Right cardiac atrium (tissue), 5 donors: ENCODE data around the gene TCF12. TPM values are rescaled to one million over a fixed set of nuclear protein-coding genes. Genes with fewer than 3 reads are reported as not detected.

ENCODE experiments used
- ATAC-seq, 2 donors: fragments of 200-7000 bp; cut with Tn5 transposase; one replicate each; pipeline versions ENCODE4 v1.8.0 to v1.9.1; 2020; ENCODE audit warnings: moderate library complexity in 2 of 2, mild to moderate bottlenecking in 1 of 2
- DNase-seq, 3 donors: peaks; one replicate each; pipeline ENCODE4 v3.0.0-alpha.2; 2020
- H3K27ac ChIP-seq: one replicate; pipeline ENCODE4 v1.5.1; 2013; ENCODE audit warnings: mild to moderate bottlenecking, low read length, control low read depth, moderate library complexity
- H3K27me3 ChIP-seq: one replicate; pipeline ENCODE4 v1.6.1; 2013; ENCODE audit not compliant: control insufficient read depth, insufficient read depth
- H3K4me1 ChIP-seq: one replicate; pipeline ENCODE4 v1.6.1; 2013; ENCODE audit warnings: low read length; ENCODE audit not compliant: control insufficient read depth, insufficient read depth
- H3K4me3 ChIP-seq: one replicate; pipeline ENCODE4 v1.5.1; 2013; ENCODE audit warnings: low read length, control low read depth
- H3K9me3 ChIP-seq: one replicate; pipeline ENCODE4 v1.6.1; 2013; ENCODE audit warnings: low read length; ENCODE audit not compliant: control insufficient read depth
- WGBS: extraction: QIAGEN DNeasy Blood & Tissue Kit; methylation state at CpG from one replicate; pipeline ENCODE4 v1.1.7; 2013; 5-methylcytosine and 5-hydroxymethylcytosine counted together
- intact Hi-C, 4 donors: fragments of 100-400 bp; cut with DNase I; formaldehyde crosslinking; loops; one replicate each; pipeline versions ENCODE4 v1.11.0 to v1.14.0; 2022 to 2023
- polyA plus RNA-seq: library from polyadenylated mRNA; stranded (reverse); fragments of 200-250 nt; gene quantifications from one replicate; pipeline ENCODE4 v1.2.3, GENCODE V29; 2013
- total RNA-seq, 4 donors: library from RNA; stranded (reverse); fragmentation: NEBNext Ultra II Directional; extraction: Animal tissue kit (Norgen Biotek cat#: 25700); gene quantifications; one replicate each; pipeline ENCODE4 v1.2.1, GENCODE V29; 2021
- donor health status: healthy with polysubstance abuse.
- donor health status: DM: no; HTN: yes; CAD: no.
- donor health status: DM: no; HTN: no; CAD: no.
- donor health status: DM: no; HTN: yes; CAD: no; lungs with severe emphysema.
- donor health status: DM: yes; HTN: yes; CAD: no.

Gene TCF12
- total and polyA plus RNA-seq, 5 donors, result 11.7 to 58.8 (median 51.5) TPM

DNA sequence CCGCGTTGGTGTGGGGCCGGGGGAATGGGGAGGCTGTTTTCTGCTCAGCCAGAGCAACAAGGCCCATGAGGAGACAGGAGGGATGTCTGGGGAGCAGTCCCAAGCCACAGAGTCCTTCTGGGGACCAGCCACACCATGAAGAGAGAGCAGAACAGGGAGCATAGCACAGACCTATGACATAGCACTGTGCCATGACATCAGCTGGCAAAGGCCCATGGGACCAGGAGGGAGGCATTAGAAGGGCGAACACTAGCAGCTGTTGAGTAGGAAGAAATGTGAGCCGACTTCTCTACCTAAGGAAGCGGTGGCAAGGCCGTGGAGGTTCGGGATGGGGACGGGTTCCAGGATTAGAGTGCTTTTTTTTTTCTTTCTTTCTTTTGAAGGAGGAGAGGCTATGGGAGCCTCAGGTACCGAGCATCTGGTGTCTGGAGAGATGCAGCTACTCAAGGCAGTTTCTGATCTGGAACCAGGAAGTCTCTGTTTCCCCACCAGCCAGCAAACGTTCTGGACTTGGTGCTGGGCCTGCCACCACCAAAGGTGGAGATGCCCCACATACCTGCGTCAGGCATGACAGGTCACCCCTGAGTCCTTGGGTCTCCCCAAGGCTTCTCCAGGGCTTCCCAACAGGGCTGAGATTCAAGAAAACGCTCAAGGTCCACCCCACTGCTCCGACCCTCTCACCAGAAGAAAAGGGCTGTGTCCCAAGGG is 380.6 kb downstream of the TCF12 start:
- no peak overlapping the region for H3K4me3 ChIP-seq
- H3K9me3 ChIP-seq, result no peaks in the 10 kb centered on the region
- intact Hi-C loops, result no loop called here
- H3K27ac ChIP-seq, result no peak overlapping the region
- ATAC-seq, result no peak
- 90% methylated on average over 14 of the region's 14 CpGs for WGBS
- H3K27me3 ChIP-seq, result no peaks in the 10 kb centered on the region
- no peaks in the 10 kb centered on the region for H3K4me1 ChIP-seq
- no peak for DNase-seq

DNA sequence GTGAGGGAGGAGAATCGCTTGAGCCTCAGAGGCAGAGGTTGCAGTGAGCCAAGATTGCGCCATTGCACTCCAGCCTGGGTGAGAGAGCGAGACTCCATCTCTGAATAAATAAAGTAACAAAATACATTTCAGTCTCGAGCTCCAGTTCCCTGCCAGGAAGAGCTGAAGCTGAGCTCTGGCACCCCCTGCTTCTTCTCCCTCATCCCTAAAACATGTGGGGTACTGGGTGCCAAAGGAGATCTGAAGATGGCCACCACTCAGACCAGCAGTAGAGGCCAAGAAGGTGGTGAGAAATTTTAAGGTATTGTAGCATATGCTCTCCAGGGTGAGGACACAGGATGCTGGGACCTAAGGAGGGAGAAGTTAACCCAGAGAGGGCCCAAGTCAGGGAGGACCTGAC is 382.9 kb downstream of the TCF12 start:
- no peaks in the 10 kb centered on the region for H3K9me3 ChIP-seq
- H3K4me3 ChIP-seq, result no peak overlapping the region
- WGBS, result 86% methylated on average over 4 of the region's 4 CpGs
- no peak for ATAC-seq
- no peak overlapping the region for H3K27ac ChIP-seq
- peak in 1 of 3 donors; percentile 9 for DNase-seq
- intact Hi-C loops, result loop anchor here in 3 of 4 donors (5.0 to 10.0 kb wide), 4 partner anchors 157 to 814 kb away; no protein-coding TSS in a partner anchor
- no peaks in the 10 kb centered on the region for H3K4me1 ChIP-seq
- H3K27me3 ChIP-seq, result no peaks in the 10 kb centered on the region

DNA sequence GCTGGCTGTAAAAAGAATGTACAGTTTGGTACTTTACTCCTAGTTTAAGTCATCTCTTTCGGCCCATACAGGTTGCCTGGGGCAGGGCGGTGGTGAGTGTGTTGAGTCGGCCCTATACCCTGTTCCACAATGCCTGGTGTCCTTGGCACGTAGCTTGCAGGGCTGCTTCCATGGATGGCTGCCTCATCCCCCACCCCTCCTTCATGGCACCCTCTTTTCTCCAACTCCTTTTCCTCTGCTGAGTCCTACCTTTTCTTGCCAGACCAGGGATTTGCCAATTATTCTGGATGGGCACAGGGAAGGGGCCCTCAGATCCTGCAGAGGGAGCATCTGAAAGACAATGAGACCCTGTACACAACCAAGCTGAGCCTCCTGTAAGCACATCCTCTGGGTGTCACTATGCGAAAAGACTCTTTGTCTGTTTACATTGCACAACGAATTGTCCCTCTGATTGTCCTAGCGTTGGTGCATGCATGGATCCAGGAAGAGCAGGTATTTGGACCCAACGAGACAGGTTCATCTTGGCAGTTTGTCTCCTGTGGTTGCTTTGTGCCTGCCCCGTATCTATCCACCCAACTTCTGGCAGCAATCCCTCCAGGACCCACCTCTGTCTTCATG is 384.3 kb downstream of the TCF12 start:
- DNase-seq (no peak), ATAC-seq (no peak)
- 84% methylated on average over 9 of the region's 9 CpGs for WGBS
- Histone ChIP-seq H3K27me3 (no peaks in the 10 kb centered on the region), H3K9me3 (no peaks in the 10 kb centered on the region), H3K4me1 (no peaks in the 10 kb centered on the region), H3K4me3 (no peak overlapping the region), H3K27ac (no peak overlapping the region)
- intact Hi-C loops, result loop anchor here in 3 of 4 donors (5.0 to 10.0 kb wide), 4 partner anchors 158 to 815 kb away; no protein-coding TSS in a partner anchor

DNA sequence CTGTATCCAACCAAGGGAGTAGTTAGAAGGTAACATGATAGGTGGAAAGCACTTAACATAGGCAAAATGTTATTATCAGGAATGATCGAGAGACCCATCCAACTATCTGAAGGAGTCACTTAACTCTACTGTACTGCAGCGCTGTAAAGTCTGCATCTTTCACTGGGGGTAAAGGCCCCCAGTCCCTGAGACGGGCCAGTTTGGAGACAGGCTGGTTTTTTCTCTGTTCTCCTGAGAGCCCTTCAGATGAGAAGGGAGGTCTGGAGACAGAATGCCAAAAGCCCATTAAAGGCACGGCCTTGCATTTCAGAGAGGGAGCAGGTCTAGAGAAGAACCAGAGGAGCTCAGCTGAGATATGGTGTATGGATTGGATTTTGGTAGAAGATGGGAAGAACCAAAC is 386.6 kb downstream of the TCF12 start:
- ATAC-seq, result no peak
- Histone ChIP-seq H3K4me3 (no peak overlapping the region), H3K9me3 (no peaks in the 10 kb centered on the region), H3K27me3 (no peaks in the 10 kb centered on the region), H3K4me1 (no peaks in the 10 kb centered on the region), H3K27ac (no peak overlapping the region)
- no peak for DNase-seq
- 82% methylated on average over 4 of the region's 4 CpGs for WGBS
- intact Hi-C loops, result loop anchor here (5.0 to 10.0 kb wide), 5 partner anchors 158 to 810 kb away; no protein-coding TSS in a partner anchor

DNA sequence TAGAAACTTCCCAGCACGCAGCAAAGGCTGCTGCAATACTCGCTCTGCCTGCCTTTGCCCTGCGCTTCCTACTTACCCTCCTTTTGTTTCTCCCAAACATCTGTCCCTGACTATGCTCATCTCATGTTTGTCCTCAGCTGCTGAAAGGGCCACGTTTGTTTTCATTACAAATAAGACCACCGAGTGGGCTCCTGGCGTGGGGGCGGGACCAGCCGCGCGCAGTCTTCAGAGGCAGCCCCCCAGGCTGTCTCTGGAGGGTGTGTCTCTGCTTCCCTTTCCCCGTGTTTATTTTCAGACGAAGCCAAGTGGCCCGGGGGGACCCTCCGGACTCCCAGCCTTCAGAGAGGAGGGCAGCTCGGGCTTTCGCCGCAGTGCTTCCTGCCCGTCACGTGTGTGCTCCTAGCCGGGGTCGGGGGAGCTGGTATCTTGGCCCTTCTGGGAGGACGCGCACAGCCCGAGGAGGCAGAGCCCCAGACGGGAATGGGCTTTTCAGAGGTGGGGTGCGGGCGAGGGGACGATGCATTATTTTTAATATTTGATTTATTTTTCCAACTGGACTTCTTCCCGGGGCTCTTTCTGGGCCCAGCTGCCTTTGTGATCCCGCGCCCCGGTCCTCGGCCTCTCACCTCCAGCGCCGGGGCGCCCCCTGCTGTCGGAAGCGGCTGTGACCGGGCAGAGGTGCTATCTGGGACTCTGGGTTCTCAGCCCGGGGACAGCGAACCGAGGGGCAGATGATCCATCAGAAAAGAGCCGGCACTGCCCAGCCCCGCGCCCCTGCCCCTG is 387.9 kb downstream of the TCF12 start:
- peak; percentile 89 for ATAC-seq

DNA sequence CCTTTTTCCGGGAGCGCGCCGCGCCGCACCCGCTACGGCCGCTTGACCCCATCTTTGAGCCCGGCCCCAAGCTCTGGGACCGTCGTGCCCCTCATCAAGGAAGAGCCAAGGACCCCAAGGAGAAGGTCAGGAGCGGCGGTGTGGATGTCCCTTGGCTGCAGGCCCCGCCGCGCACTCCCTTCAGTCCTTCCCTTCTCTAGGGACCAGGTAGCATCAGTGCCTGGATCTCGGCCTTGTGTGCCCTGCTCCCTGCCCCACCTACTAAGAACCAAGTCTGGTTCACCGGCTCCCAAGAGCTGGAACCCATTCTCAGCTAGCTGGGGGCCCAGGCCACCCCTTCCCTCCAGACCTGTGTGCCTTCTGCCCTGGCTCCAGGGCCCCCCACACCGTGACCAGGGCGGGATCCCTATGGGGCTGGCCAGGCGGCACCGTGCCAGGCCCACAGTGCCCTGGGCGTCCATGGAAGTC is 388.5 kb downstream of the TCF12 start:
- H3K9me3 ChIP-seq, result no peaks in the 10 kb centered on the region
- peak in 2 of 3 donors; percentile 67 to 68 for DNase-seq
- H3K27me3 ChIP-seq, result no peaks in the 10 kb centered on the region
- intact Hi-C loops, result loop anchor here (5.0 to 10.0 kb wide), 5 partner anchors 160 to 812 kb away; no protein-coding TSS in a partner anchor
- no peaks in the 10 kb centered on the region for H3K4me1 ChIP-seq
- 32% methylated on average over 24 of the region's 24 CpGs for WGBS
- peak overlapping the region; percentile 55 for H3K4me3 ChIP-seq
- no peak overlapping the region for H3K27ac ChIP-seq
- peak; percentile 9 to 32 for ATAC-seq

More for the DNA sequence above, 387.9 kb downstream of the TCF12 start:
- intact Hi-C loops, result loop anchor here (5.0 to 10.0 kb wide), 5 partner anchors 159 to 812 kb away; no protein-coding TSS in a partner anchor
- Histone ChIP-seq H3K4me3 (peak overlapping the region; percentile 55), H3K27me3 (no peaks in the 10 kb centered on the region), H3K9me3 (no peaks in the 10 kb centered on the region), H3K4me1 (no peaks in the 10 kb centered on the region), H3K27ac (no peak overlapping the region)
- 2% methylated on average over 45 of the region's 45 CpGs for WGBS
- peak; percentile 88 to 96 (median 96) for DNase-seq

DNA sequence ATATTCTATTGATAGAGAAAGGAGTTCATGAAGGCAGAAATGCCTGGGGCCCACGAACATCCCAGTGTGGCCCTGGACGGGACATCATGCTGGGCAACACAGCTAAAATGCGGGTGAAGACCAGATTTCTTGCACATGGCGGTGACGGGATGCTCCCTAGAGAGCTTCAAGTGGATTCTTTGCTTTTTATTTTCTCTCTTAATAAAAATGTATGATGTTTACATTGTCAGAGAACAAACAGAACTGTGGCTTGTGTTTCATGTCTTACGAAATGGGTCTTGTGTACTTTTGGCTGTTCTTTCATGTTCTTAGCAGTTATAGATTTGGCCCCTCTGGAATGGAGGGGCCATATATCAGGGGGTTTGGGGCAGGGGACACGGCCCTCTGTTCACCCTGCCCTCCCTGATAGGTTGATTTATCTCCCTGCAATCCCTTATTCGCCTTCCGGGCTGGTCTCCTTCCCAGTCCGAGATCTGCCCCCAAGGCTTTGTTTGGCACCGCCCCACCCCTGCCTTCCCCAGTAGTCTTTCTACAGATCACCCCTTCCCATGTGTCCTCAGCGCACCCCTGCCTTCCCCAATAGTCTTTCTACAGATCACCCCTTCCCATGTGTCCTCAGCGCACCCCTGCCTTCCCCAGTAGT is 389.2 kb downstream of the TCF12 start:
- Histone ChIP-seq H3K27ac (no peak overlapping the region), H3K9me3 (no peaks in the 10 kb centered on the region), H3K4me1 (peaks cover 3% of the 10 kb centered on the region), H3K27me3 (no peaks in the 10 kb centered on the region), H3K4me3 (no peak overlapping the region)
- WGBS, result 87% methylated on average over 13 of the region's 13 CpGs
- intact Hi-C loops, result loop anchor here (5.0 to 10.0 kb wide), 5 partner anchors 160 to 813 kb away; no protein-coding TSS in a partner anchor
- ATAC-seq (no peak), DNase-seq (peak in 1 of 3 donors; percentile 19)

DNA sequence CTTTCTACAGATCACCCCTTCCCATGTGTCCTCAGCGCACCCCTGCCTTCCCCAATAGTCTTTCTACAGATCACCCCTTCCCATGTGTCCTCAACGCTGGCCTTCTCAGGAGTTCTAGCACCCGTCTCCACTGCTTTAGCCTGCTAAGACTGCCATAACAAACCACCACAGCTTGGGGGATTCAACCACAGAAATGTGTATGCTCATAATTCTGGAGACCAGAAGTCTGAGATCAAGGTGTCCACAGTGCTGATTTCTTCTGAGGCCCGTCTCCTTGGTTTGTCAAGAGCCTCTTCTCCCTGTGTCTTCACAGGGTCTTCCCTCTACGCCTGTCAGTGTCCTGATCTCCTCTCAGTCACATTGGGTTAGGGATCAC is 389.7 kb downstream of the TCF12 start:
- intact Hi-C loops, result loop anchor here (5.0 to 10.0 kb wide), 5 partner anchors 161 to 813 kb away; no protein-coding TSS in a partner anchor
- H3K4me3 ChIP-seq, result no peak overlapping the region

DNA sequence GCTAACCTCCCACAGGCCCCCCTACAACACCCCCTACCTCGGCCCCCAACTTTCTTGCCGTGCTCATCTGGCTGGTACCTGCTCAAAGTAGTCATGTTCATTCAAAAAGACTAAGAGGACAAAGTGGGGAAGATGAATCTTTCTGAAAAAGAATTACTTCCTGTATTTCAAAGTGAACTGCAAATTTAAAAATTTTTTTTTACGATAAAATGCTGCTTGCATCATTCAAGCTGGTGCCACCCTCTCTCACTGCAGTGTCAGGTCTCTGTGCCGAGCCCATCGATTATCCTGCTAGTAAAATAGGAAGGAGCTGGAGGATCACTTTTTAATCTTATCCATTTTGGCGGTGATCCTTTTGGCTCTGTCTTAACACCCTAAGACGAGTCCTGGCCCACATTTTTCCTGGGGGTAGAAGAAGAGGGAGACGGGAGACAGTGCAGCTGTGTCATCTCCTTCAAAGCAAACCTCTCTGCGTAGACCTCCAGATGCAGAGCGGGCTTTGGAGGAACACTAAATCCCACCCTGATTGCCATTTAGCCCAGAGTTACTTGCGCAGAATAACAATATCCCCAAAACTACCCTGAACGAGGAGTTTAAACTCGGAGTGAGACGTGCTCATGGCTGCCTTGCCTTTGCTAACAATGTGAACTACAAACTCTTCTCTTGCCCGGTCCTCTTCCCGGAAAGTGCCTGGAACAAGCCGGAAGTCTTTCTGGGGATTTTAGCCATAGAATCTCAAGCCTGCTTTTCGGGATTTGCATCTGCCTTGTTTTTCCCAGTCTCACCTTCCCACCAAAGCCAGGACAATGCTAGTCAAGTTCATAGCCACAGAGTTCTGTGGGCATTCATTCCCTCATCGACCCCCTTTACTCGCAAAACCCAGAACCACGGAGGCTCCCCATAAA is 391.7 kb downstream of the TCF12 start:
- intact Hi-C loops, result loop anchor here (5.0 to 10.0 kb wide), 5 partner anchors 163 to 815 kb away; no protein-coding TSS in a partner anchor
- no peak overlapping the region for H3K4me3 ChIP-seq
- H3K4me1 ChIP-seq, result peaks cover 3% of the 10 kb centered on the region
- H3K9me3 ChIP-seq, result no peaks in the 10 kb centered on the region
- ATAC-seq, result no peak
- no peaks in the 10 kb centered on the region for H3K27me3 ChIP-seq
- DNase-seq, result peak in 1 of 3 donors; percentile 10
- no peak overlapping the region for H3K27ac ChIP-seq
- WGBS, result 68% methylated on average over 21 of the region's 21 CpGs

More for the DNA sequence above, 389.7 kb downstream of the TCF12 start:
- ATAC-seq (no peak), DNase-seq (no peak)
- no peaks in the 10 kb centered on the region for H3K9me3 ChIP-seq
- H3K27me3 ChIP-seq, result no peaks in the 10 kb centered on the region
- peaks cover 3% of the 10 kb centered on the region for H3K4me1 ChIP-seq
- WGBS, result 97% methylated on average over 5 of the region's 5 CpGs
- no peak overlapping the region for H3K27ac ChIP-seq
